LNCAP (cell line): ENCODE measurements around the gene BARHL1.

Source experiments
- TF ChIP-seq, protein P1 (sequence below): fragments of 450-650 bp; IDR thresholded peaks from 2 replicates; pipeline ENCODE4 v1.5.1; 2017; ENCODE audit warnings: mild to moderate bottlenecking

The BARHL1 gene

GRCh38 chr9:132547976-132548730, 34.3 kb upstream of the BARHL1 start:
- TF ChIP-seq, protein P1, sequence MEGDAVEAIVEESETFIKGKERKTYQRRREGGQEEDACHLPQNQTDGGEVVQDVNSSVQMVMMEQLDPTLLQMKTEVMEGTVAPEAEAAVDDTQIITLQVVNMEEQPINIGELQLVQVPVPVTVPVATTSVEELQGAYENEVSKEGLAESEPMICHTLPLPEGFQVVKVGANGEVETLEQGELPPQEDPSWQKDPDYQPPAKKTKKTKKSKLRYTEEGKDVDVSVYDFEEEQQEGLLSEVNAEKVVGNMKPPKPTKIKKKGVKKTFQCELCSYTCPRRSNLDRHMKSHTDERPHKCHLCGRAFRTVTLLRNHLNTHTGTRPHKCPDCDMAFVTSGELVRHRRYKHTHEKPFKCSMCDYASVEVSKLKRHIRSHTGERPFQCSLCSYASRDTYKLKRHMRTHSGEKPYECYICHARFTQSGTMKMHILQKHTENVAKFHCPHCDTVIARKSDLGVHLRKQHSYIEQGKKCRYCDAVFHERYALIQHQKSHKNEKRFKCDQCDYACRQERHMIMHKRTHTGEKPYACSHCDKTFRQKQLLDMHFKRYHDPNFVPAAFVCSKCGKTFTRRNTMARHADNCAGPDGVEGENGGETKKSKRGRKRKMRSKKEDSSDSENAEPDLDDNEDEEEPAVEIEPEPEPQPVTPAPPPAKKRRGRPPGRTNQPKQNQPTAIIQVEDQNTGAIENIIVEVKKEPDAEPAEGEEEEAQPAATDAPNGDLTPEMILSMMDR: no peak

DNA sequence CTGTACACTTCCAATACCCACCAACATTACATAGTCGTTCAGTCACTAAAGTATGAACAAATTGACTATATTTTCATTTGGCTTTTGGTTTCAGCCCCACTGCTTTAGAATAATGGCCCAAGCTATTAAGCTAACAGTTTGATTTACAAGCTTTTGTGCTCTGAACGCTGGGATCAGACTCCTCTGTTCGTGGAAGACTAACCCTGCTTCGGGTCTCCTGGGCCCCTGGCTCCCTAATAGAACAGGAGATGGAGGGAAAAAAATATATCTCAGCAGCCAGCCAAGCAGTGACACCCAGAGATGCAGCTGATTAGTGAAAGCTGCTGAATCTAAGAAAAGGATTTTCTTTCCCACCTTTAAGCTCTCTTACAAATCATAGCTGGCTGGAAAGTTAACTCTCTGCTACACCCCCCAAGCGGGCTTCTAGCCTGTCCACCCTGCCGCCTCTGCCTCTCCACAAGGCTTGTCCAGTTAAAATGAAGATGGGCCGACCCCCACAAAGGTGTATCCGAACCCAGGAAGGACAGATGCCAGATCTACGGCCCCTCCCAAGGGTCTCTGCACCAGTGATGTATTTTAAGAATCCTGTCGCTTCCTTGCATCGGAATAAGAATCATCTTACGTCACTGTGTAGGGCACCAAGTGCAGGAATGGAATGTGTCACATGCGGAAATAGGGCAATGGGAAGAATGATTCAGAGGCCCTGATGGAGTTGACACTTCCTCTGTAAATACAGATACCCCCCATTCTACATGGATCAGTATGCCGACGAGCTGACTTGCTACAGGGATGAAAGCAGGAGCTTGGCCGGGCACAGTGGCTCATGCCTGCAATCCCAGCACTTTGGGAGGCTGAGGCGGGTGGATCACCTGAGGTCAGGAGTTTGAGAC, 33.4 kb upstream of the BARHL1 start:
- TF ChIP-seq, protein P1: no peak

DNA sequence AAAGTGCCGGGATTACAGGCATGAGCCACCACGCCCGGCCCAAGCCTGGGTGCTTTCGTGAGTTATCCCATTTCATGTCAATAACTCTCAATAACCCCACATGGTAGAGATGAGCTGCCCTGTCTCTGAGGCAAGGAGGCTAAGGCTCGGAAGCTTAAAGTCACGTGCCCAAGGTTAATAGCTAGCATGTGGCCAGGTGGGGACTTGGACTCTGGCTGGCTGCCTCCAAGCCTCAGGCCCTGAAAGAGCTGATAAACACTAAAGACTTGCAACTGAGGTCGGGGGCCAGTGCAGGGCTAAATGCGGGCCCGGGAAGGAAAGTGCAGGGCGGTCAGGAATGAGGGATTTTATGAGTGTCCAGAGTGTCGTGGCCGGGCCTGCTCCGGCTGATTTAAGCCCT, 30.9 kb upstream of the BARHL1 start:
- TF ChIP-seq, protein P1: no peak

DNA sequence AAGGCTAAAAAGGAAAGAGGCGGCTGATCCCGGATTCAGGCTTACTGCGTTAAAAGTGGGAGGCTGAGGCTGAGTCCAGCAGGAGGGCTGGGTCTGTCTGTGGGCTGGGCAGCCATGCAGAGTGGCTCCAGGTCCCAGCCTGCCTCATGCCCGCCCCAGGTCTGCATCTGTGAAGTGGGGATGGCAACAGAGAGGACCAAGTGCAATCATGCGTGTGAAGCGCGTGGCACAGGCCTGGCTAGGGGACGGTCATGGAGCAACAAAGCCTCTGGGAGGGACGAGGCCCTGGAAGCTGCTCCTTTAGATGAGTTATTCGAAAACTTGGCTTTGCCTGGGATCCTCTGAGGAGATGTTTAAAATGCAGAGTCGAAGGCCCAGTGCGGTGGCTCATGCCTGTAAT, 30.4 kb upstream of the BARHL1 start:
- TF ChIP-seq, protein P1: no peak

DNA sequence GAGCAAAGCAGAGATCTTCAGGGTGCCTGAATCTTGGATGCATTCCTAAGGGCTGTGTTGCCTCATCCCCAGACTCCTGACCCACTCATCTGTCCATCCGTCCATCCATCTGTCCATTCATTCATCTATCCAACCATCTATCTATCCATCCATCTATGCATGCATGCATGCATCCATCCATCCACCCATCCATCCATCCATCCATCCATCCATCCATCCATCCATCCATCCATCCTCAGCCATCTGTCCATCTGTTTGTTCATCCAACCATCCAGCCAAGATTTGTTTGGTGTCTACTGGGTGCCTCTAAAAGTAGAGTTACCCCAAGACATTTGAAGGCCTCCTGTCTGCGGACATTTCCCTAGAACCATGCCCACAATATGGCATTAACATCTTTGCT, 27.7 kb upstream of the BARHL1 start:
- TF ChIP-seq, protein P1: no peak

- TF ChIP-seq, protein P1: no peak
Observed at GRCh38 chr9:132555528-132555927, 26.9 kb upstream of the BARHL1 start.

GRCh38 chr9:132556235-132556634, 26.2 kb upstream of the BARHL1 start:
- TF ChIP-seq, protein P1: no peak
